Panc1 (cell line): ENCODE data around the gene PDGFD. TPM values are rescaled to one million over a fixed set of nuclear protein-coding genes. Genes with fewer than 3 reads are reported as not detected.

Source experiments
- ATAC-seq: fragments of 200-7000 bp; cut with Tn5 transposase; 2 replicates; pipeline ENCODE4 v1.9.1; 2020; ENCODE audit warnings: mild to moderate bottlenecking, moderate library complexity
- BruUV-seq: library from RNA; stranded (reverse); fragments of 400-500 nt; replicated peaks from 2 replicates; lab custom pipeline; 2021; lab: Mats Ljungman, UMichigan
- CTCF ChIA-PET: fragments of 300-600 bp; sonication (Branson Sonifier 250); formaldehyde crosslinking; loops from one replicate; lab custom pipeline; 2022; ENCODE audit warnings: antibody characterized with exemption; lab: Charles Lee
- POLR2A ChIA-PET: fragments of 300-600 bp; sonication (Branson Sonifier 250); formaldehyde crosslinking; loops from one replicate; lab custom pipeline; 2022; ENCODE audit warnings: antibody characterized with exemption; lab: Charles Lee
- DNase-seq: peaks from one replicate; pipeline ENCODE4 v3.0.0-alpha.2; 2010; ENCODE audit warnings: low read depth, low spot score
- H3K27ac ChIP-seq: 2 replicates; pipeline ENCODE4 v1.5.1; 2011; ENCODE audit warnings: mild to moderate bottlenecking, low read length, inconsistent platforms
- H3K27me3 ChIP-seq: fragments of 200-500 bp; sonication (Bioruptor generic); 2 replicates; pipeline ENCODE4 v1.6.0; 2014; ENCODE audit warnings: low read length, inconsistent platforms; ENCODE audit not compliant: control insufficient read depth, insufficient read depth
- H3K36me3 ChIP-seq: fragments of 200-500 bp; sonication (Bioruptor generic); 2 replicates; pipeline ENCODE4 v1.5.1; 2014; ENCODE audit warnings: inconsistent platforms, mild to moderate bottlenecking, low read length, moderate library complexity; ENCODE audit not compliant: control insufficient read depth, insufficient read depth
- H3K4me1 ChIP-seq: 2 replicates; pipeline ENCODE4 v1.5.1; 2011; ENCODE audit warnings: inconsistent platforms, mild to moderate bottlenecking, low read length, moderate library complexity; ENCODE audit not compliant: control insufficient read depth, insufficient read depth
- H3K4me3 ChIP-seq, 2 experiments: 2 replicates each; pipeline ENCODE4 v1.5.1; 2011 to 2012; ENCODE audit warnings: low read depth in 2 of 2, low read length in 2 of 2, mild to moderate bottlenecking in 2 of 2, inconsistent platforms in 1 of 2, moderate library complexity in 1 of 2
- H3K9me3 ChIP-seq: fragments of 200-500 bp; sonication (Bioruptor generic); 2 replicates; pipeline ENCODE4 v1.5.1; 2014; ENCODE audit warnings: low read depth, mild to moderate bottlenecking, inconsistent platforms, low read length, moderate library complexity; ENCODE audit not compliant: control insufficient read depth, insufficient read depth
- CTCF ChIP-seq: fragments of 450-650 bp; IDR thresholded peaks from 2 replicates; pipeline ENCODE4 v1.5.1; 2017; ENCODE audit warnings: mild to moderate bottlenecking
- POLR2AphosphoS5 ChIP-seq: IDR thresholded peaks from 2 replicates; pipeline ENCODE4 v1.6.1; 2012; ENCODE audit warnings: mild to moderate bottlenecking, low read depth, low read length, moderate library complexity
- REST ChIP-seq, 2 experiments: IDR thresholded peaks; 2 replicates each; pipeline ENCODE4 v1.6.1; 2011 to 2012; ENCODE audit warnings: low read depth in 2 of 2, control low read depth in 1 of 2, low read length in 1 of 2, mild to moderate bottlenecking in 1 of 2, moderate library complexity in 1 of 2; ENCODE audit not compliant: insufficient read depth in 1 of 2
- SIN3A ChIP-seq: IDR thresholded peaks from 2 replicates; pipeline ENCODE4 v1.6.1; 2012; ENCODE audit warnings: low read depth, mild to moderate bottlenecking, low read length, moderate library complexity, borderline replicate concordance; ENCODE audit not compliant: insufficient read depth
- TCF7L2 ChIP-seq: IDR thresholded peaks from 2 replicates; pipeline ENCODE4 v1.6.1; 2011; ENCODE audit warnings: mild to moderate bottlenecking, low read depth, low read length, inconsistent platforms
- in situ Hi-C: cut with HindIII; loops from 2 replicates; pipeline ENCODE4 v1.10.0; 2016; ENCODE audit warnings: low sequenced_read_pairs, low pct_unique_long_range_greater_than_20kb
- intact Hi-C: fragments of 100-400 bp; cut with micrococcal nuclease; formaldehyde crosslinking; loops from one replicate; pipeline ENCODE4 v1.10.0; 2022; ENCODE audit not compliant: unreplicated experiment
- total RNA-seq: library from RNA; stranded (reverse); gene quantifications from one replicate; pipeline ENCODE4 v1.2.1, GENCODE V29; 2021; ENCODE audit not compliant: unreplicated experiment

The PDGFD gene
- total RNA-seq, 1 experiment from 2014 or later: 1.3 TPM

- intact Hi-C loops: no loop called here
- no peak overlapping the region for H3K27ac ChIP-seq
These were observed 216.4 kb downstream of the PDGFD start for GRCh38 chr11:103947546-103947919.

GRCh38 chr11:103946793-103947545, 217.0 kb downstream of the PDGFD start:
- TF ChIP-seq SIN3A: no peak
- TF ChIP-seq TCF7L2: no peak
- no peak for TF ChIP-seq CTCF
- no peak for TF ChIP-seq REST (IDR thresholded peaks at IDR 0.05; ENCODE audit: insufficient read depth in 1 of 2, low read depth in 2 of 2, low read length in 1 of 2)
- no peak for TF ChIP-seq POLR2AphosphoS5
- intact Hi-C loops (no loop called here), in situ Hi-C loops (no loop called here)
- H3K27me3 ChIP-seq: no peaks in the 10 kb centered on the region
- H3K27ac ChIP-seq: no peak overlapping the region
- ATAC-seq: no peak
- no TSS peak for BruUV-seq
- no peaks in the 10 kb centered on the region for H3K4me1 ChIP-seq
- no peaks in the 10 kb centered on the region for H3K9me3 ChIP-seq
- ChIA-PET POLR2A (no interaction called here), CTCF (no interaction called here)
- no peak for DNase-seq
- no peaks in the 10 kb centered on the region for H3K36me3 ChIP-seq
- no peak overlapping the region for H3K4me3 ChIP-seq

More at GRCh38 chr11:103947546-103947919, 216.4 kb downstream of the PDGFD start:
- POLR2A ChIA-PET: no interaction called here
- TF ChIP-seq POLR2AphosphoS5: no peak
- TF ChIP-seq CTCF: no peak
- TF ChIP-seq SIN3A: no peak
- TF ChIP-seq REST (IDR thresholded peaks at IDR 0.05; ENCODE audit: insufficient read depth in 1 of 2, low read depth in 2 of 2, low read length in 1 of 2): no peak
- H3K9me3 ChIP-seq: no peaks in the 10 kb centered on the region
- in situ Hi-C loops: no loop called here
- no peaks in the 10 kb centered on the region for H3K4me1 ChIP-seq
- no TSS peak for BruUV-seq
- DNase-seq (no peak), ATAC-seq (no peak)
- H3K4me3 ChIP-seq: no peak overlapping the region
- H3K36me3 ChIP-seq: no peaks in the 10 kb centered on the region
- CTCF ChIA-PET: no interaction called here
- no peaks in the 10 kb centered on the region for H3K27me3 ChIP-seq
